ENCODE results near the gene C18orf63.
A peak's percentile ranks its signal among the peaks of the same experiment; 100 is the strongest.
"Not testable (repeated sequence)": the region's sequence is repeated elsewhere in the genome, so short reads cannot be mapped to it uniquely, and the experiment has no call there.

The C18orf63 gene

DNA sequence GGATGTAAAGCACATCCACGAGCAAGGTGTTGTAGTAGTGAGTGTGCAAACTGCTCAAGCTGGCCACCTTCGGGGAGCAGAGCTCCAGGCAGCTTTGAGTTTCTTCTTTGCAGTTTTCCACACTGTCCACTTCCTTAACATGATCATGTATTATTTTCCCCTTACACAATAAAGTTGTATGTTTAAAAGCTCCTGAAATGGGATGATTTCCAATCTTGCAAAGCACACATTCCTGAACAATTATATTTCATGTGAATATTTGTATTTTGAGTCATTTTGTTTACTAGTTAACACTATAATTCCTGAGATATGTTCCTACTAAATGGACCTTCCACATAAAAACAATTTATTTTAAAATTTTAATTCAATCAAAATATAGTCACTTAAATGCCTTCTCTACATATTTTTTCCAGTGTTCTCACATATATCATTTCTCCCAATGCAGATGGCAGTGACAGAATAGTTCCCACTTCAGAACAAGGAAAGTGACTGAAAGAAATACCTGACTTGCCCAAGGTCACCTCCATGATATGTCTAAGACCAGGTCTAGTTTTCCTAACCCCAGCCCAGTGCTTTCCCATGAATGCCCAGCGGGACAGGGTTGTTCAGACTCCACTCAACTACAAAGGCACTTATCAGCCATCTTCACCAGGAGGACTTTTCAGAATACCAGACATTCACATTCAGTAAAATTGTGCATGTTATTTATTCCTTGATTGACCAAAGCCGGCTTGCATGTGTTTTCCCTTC, 29.4 kb upstream of the C18orf63 start:
- DNase-seq (ENCODE audit: low read depth) = no peak

DNA sequence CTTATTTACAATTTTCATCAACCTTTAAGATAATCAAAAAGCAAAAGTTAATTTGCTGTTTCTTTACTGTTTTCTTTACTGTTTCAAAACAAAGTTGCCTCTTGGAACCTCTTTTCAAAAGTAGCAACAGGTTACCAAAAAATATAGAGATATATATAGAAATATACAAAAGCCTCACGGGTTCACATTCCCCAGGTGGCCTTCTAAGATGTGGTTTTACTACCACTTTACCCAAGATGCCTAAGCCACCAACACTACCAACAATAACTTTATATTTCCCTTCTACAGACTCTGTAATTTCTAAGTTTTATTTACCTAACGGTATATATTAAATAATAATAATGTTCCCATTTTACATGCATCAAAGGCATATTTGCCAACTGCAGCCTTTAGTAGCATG, 28.8 kb upstream of the C18orf63 start:
- DNase-seq (ENCODE audit: low read depth) = no peak

DNA sequence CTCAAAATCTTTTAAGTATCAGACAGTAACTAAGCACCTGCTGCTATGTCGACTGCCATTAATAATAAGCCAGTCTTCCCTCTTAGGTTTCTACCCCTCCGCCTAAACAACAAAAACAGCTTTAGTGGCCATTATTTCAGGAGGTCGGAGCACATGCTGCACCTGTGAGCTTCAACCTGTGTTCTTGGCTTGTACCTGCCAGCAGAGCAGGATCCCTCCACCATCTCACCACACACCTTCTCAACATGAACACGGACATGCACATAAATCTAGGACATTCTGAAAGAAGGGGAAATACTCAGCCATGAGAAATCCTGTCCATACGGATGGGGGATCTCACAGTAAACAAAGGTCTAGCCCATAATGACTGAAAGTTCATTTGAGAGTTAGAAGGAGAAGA, 27.6 kb upstream of the C18orf63 start:
- no peak for DNase-seq (ENCODE audit: low read depth)

DNA sequence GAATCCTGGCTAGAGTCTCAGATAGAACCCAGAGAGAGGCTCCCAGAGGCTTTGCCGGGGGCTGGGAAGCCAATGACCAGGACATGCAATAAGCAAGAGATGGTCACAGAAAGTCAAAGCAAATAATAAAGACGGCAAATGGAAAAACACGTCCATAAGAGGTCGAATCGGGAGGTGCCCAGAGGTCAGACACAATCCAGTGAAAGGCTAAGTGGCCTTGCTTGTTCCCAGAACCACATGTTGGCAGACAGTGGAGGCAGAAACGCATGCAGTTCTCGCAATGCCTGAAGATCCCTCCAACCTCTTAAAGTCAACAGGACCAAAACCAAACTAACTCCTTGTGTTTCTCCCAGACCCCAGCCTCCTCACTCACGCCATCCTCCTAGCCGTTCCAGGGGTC, 26.9 kb upstream of the C18orf63 start:
- DNase-seq (ENCODE audit: low read depth) = no peak

DNA sequence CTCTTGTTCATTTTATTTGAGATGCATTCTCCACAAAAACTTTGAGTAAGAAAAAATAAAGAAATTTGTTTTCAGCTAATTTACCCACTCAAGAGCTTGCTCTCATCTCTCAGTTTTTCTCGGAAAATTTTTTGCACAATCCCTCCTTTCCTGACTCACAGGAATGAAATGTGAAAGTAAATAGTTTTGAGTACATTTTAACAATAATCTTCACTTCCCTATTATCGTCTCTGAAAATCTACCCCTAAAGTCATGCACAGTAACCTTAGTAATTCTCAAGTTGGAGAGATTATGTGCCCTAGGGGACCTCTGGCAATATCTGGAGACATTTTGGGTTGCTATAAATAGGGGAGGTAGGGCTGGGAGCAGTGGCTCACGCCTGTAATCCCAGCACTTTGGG, 26.5 kb upstream of the C18orf63 start:
- DNase-seq (ENCODE audit: low read depth) = no peak

DNA sequence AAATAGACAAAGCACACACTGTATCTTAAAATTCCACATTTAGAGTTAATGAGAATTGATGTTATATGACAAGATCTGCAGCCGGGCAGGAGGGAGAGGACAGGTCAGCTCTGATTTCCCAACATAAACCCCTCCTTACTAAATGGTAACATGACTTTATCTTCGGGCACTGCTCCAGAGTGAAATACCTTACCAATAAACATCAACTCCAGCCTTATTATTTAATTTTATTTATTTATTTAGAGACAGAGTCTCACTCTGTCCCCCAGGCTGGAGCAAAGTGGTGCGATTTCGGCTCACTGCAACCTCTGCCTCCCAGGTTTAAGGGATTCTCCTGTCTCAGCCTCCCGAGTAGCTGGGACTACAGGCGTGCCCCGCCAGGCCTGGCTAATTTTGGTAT, 25.6 kb upstream of the C18orf63 start:
- DNase-seq (ENCODE audit: low read depth) = no peak

DNA sequence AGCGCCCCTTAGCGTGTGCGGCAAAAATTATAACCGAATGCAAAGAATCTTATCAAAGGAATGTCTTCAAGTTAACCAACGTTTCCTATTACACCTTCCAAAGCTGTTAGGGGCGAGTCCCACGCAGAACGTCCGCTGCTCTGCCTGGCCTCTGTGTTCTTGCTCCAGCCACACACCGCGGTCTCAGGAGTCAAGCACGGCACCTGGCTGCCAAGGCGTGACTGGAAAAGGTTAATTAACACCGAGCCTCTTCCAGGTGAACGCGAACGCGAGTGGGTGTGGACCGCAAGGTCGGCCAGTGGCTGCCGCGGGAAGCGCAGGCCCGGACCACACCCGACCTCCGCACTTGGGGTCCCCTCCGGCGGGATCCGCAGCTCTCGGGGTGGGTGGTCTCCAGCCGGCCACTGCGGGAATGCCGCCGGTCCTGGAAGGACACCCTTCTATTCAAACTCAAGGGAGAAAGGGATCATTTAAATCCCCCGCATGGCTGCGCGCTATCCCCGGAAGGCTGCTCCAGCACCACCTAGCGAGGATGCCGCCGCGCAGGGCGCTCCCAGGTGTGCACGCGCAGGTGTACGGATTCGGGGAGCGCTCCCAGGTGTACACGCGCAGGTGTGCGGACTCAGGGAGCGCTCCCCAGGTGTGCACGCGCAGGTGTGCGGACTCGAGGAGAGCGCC, 24.7 kb upstream of the C18orf63 start:
- no peak for DNase-seq (ENCODE audit: low read depth)

DNA sequence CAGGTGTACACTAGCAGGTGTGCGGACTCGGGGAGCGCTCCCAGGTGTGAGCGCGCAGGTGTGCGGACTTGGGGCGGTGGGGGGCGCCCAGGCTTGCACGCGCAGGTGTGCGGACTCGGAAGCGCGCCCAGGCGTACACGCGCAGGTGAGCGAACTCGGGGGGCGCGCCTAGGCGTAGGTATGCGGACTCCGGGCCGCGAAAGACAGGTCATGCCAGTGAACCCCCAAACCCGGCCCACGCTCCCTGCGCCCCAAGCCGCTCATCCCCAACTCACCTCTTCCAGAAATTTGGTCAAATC, 24.2 kb upstream of the C18orf63 start:
- no peak for DNase-seq (ENCODE audit: low read depth)

DNA sequence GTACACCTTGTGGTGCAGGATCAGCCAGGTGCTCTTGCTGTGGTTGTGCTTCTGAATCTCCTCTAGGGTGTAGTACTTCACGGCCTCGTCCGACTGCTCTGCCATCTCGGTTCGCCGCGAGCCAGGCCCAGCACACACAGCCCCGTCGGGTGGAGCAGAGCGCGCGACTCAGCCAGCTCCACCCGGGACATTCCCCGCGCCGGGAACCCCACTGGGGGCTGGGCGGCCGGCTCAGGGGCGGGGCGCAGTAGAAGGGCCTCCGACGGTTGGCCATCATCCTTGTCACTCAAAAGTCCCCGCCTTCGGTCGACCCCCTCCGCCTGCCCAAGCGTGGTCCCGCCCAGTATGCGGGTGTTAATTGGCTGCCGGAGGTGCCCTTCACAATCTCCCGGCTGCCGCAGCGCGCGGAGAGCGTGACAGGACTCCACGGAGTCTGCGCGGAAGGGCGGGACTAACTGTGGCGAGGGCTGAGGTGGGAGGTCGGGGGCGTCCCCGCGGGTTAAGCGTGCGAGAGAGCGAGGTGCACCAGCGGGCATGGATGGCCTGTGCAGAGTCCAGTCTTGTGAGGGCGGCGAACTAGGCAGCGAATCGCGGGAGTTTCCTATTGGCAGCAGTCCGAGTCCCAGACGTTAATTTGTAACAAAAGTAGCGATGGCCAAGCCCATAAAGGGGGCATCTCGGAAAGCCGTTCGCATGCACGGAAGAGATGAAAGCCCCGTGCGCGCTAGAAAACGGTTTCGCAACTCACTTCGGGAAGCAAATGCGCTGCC, 23.7 kb upstream of the C18orf63 start, which contains the start of gene CYB5A:
Gene CYB5A, minus strand, starts transcription at position 193 of the 770 bp plus-strand sequence. Its CDS starts 88 bp downstream, at position 105.
- peak; percentile 93 for DNase-seq (ENCODE audit: low read depth)

DNA sequence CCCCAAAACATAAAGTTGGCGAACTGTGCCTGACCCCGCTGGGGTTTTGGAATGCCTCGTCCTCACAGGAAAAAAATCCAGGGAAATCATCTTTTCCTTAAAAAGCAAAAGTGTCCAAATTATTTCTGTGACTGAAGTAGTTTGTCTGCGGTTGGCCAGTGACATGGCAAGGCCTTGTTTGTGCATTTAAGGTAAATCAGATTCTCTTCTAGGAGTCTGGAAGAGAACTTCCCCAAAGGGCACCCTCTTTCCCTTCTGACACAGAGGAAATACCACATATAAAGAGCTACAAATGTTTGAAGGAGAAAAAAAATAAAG, 23.1 kb upstream of the C18orf63 start:
- no peak for DNase-seq (ENCODE audit: low read depth)

DNA sequence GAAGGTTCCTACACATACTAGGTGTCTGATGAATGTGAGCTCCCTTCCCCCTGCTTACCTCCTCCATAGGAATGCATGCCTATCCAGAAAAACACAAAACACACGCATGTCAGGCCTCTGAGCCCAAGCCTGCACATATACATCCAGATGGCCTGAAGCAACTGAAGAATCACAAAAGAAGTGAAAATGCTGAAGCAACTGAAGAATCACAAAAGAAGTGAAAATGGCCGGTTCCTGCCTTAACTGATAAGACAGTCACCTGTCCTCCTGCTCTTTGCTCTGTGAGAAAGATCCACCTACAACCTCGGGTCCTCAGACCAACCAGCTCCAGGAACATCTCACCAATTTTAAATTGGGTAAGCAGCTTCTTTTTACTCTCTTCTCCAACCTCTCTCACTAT, 22.7 kb upstream of the C18orf63 start:
- not testable (repeated sequence) for DNase-seq (ENCODE audit: low read depth)

DNA sequence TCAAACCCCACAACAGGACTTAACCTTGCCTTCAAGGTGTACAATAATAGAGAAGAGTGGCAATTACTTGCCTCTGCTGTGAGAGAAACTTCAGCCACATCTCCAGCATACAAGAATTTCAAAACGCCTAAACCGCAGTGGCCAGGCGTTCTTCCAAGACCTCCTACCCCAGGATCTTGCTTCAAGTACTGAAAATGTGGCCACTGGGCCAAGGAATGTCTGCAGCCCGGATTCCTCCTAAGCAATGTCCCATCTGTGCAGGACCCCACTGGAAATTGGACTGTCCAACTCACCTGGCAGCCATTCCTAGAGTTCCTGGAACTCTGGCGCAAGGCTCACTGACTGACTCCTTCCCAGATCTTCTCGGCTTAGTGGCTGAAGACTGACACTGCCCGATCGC, 21.1 kb upstream of the C18orf63 start:
- no peak for DNase-seq (ENCODE audit: low read depth)

DNA sequence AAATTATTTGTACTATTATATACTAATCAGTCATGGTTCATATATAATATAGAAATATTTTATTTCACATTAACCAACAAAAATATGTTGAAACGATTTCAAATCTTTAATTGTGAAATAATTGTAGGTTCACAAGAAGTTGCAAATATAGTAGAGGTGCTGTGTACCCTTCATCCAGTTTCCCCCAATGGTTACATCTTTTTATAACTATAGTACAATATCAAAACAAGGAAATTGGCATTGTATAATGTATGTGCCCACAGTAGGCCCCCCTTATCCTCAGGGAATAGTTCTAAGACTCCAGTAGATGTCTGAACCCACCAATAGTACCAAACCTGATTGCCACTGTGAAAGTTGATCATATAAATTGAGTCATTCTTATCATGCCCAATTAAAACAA, 16.5 kb upstream of the C18orf63 start:
- no peak for DNase-seq (ENCODE audit: low read depth)

DNA sequence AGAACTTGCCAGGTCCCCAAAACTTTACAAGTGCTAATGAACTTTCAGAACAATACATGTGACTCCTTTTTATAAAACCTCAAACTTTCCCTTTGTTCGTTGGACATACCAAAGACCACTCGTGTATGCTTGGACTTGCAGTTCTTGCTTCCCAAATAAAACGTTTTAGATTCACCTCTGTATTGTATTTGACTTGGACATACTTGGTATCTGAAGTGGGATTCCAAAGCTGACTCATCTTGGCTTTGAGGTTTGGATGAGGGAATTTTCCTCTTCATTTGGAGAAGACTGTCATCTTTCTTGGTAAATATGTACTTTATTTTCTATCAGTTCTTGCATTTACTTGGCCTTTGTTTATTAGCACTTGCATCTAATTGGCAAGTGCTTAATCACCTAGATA, 15.9 kb upstream of the C18orf63 start:
- no peak for DNase-seq (ENCODE audit: low read depth)

DNA sequence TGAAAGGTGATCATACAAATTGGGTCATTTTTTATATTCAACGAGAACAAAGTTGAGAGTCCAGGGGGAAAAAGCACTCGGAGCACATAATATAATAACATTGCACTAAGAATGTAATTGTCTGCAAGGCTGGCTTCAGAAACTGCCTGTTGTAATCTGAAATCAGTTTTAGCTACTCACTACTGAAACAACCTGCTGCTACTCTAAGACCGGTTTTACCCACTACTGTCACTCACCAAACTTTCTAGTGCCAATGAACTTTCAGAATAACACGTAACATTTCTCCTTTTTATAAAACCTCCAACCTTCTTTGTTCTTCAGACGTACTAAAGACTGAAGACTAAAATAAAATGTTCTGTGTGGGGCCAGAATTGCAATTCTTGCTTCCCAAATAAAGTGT, 12.3 kb upstream of the C18orf63 start:
- DNase-seq (ENCODE audit: low read depth) = no peak

DNA sequence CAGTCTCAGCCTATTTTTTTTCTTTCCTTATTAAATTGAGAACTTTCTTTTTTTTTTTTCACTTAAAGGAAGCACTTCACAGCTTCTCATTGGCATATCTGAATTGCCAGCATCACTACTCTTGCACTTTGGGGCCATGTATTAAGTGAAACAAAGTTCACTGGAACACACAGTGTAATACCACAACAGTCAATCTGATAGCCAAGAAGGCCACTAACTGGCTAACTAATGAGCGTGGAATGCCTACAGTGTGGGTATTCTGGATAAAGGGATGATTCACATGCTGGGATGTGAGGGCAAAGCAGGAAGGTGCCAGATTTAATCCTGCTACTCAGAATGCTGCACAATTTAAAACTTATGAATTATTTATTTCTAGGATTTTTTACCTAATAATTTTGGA, 11.7 kb upstream of the C18orf63 start:
- DNase-seq (ENCODE audit: low read depth) = no peak

DNA sequence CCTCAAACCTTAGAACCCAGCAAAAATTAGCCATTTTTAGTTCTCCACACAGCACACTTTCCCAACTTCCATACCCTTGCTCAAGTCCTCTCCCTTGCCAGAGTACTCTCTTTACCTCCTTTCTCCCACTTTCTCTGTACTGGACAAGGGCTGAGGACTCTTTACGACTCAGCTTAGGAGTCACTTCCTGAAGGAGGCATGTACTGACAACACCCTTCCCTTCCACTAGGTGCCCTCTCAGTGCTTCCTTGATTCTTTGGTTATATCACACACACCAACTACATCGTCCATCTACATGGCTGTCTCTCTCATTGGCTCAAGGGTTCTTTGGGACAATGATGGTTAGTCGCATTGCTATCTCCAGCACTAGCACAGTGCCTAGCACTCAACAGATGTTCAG, 5.2 kb upstream of the C18orf63 start:
- no peak for DNase-seq (ENCODE audit: low read depth)

DNA sequence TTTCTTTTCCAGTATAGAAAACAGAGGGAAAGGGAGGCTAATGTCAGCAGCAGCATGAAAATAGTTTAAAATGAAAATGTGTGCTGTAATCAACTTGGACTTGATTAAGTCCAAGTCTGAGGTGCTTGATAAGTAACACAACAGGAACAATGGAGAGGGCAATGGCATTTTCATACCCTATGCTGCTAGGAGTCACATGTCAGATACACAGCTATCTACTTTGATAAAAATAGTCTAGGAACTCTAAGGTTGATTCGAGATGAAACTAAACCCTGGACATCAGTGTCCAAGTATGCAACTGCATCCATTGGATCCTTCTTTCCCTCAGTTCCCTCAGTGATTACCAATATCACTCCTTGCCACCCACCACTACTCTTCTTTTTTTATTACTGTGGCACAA, 4.6 kb upstream of the C18orf63 start:
- DNase-seq (ENCODE audit: low read depth) = no peak

DNA sequence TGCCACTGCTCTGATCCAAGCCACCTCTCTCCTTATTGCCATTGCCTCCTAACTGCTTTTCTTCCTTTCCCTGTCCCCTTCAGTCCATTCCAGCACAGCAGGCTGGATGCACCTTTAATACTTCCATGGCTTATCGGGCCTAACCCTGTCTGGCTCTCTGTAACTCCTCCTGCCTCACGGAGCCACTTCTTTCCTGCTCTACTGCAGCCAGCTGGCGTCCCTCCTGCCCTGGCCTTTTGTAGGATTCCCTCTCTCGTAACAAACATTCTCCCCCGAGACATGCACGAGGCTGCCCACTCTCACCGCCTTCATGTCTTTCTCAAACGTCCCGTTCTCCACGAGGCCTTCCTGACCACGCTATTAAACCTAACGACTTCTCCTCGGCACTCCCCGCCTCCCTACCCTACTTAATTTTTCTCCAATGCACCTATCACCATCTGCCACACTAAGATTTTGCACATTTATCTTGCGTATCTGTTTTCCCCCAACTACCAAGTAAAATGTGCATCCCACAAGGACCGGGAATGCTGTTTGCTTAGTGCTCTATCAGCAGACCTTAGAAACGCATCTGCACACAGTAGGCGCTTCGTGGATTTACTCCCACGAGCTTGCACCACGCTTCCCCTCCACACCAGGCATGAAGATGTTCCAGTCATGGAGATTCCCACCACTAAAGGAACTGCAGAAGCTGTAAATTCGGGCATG, 728 bp upstream of the C18orf63 start:
- DNase-seq (ENCODE audit: low read depth) = no peak

DNA sequence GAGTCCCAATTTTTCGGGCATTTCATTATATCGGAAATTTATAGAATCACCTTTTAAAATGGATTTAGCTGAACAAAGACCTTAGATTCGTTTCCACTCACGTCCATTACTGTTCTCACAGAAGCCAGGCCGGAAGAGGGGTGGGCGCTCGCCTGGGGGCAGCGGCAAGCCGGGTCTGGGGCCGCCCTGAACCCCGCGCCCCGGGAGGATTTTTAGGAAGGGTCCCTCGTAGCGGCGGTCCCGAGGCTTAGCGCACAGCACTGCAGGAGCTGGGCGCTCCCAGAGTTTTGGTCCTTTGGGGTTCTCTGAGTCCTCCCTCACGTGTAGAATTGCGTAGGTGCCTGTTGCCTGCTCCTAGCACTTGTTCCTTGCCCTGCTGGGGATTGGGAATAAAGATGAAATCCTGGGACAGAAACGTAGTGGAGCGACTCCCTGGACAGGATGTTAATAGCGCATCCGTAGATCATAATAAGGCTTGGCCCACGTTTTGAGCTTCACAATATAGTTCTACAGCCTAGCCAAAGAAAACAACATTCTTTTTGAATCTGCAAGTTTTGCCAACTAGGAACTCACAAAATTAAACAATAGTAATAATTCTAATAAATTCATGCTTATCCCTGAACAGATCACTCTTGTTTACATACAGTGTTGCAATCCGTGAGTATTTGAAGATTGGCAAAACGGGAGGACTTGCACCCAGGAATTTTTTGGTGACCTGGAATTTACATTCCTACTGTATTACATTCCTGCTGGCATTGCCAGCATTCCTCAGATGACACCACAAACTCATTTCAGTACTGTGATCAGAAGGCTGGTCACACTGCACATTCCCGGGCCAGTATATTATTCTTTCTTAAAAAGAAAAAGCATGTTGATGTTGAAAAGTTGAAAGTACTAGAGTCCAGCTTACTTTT, 875 bp downstream of the C18orf63 start:
- DNase-seq (ENCODE audit: low read depth) = peak; percentile 59

DNA sequence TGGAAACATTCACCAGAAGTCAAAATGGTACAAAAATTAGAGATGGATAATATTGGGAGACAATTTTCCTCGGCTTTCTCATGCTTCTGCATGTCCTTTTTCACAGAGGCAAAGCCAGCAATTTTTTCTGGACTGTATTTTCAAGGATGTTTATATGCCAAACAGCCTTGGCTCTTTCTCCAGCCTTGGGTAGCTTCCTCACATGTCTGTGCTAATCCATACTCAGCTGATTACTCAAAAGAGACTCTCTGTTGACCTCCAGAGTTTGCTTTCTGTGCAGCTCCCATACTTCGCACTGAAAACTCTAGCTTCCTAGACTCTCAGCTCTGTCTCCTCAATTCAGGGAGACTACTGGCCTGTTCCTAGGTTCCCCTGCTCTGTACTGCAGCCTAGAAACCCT, 10.6 kb downstream of the C18orf63 start:
- DNase-seq (ENCODE audit: low read depth) = no peak

DNA sequence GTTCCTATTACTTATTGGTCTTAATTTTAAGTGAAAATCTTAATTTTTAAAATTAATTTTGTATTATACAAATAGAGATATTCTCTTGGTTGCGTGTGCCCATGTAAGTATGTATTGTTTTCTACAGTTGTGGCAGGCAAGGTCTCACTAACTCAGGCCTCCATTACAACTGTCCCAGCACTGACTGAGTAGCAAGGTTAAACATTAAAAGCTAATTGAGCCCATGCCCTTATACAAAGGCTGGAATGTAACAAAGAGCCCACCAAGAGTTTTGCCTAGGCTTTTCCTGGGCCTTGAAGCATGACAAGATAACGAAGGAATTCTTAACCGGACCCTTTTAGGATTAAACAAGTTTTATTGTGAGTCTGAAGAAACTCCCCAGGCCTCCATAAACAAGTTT, 11.2 kb downstream of the C18orf63 start:
- DNase-seq (ENCODE audit: low read depth) = not testable (repeated sequence)

Measured in fibroblast of the conjunctiva (primary cell).